Iris pigment epithelial cell (primary cell): Measurements from ENCODE around the gene OR6F1.
A peak's percentile ranks its signal among the peaks of the same experiment; 100 is the strongest.
"Not testable (repeated sequence)": the region's sequence is repeated elsewhere in the genome, so short reads cannot be mapped to it uniquely, and the experiment has no call there.

ENCODE experiments used
- DNase-seq: peaks from one replicate; pipeline ENCODE4 v3.0.0-alpha.2; 2011; ENCODE audit warnings: low read depth

OR6F1 gene

DNA sequence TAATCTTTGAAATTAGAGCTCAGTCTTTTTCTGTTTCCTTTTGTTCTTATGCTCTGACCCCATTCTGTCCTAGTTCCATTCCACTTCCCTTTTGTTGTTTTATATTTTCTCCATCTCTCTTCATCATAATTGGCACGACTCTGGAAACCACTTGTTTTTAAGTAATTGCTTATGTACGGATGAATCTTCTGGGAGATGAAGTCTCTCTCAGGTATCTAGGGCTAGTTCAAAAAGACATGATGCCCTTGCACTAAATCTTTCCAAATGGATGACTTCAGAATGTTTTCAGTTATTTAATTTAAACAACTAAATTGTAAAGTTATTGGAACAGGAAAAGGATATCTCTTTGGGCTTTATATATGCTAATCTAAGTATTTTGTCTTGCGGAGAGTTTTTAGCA is at the start of gene OR6F1:
OR6F1 (minus strand) TSS at position 101 of the 400 bp plus-strand sequence. CDS start 3,891 bp downstream, outside the sequence.
- DNase-seq: no peak

DNA sequence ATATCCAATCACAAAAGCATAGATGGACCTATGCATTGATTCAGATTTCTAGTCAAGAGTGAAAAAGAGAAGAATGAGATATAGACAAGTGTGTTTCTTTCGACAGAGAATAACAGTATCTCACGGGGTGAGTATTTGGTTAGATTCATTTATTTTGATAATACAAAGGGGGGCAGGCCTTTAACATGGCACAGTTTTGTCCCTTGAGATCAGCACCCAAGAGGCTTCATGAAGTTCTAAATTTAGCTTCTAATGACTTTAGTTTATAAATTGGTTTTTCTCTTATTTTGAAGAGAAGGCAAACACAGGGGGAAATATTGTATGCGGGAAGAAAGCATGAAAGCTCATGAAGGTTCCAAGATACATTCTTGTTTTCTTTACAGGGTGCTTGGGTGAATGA is 44.0 kb upstream of the OR6F1 start, which contains the start of gene OR1C1:
OR1C1 (minus strand) TSS at position 101 of the 400 bp plus-strand sequence. CDS start 2,150 bp downstream, outside the sequence.
- no peak for DNase-seq

DNA sequence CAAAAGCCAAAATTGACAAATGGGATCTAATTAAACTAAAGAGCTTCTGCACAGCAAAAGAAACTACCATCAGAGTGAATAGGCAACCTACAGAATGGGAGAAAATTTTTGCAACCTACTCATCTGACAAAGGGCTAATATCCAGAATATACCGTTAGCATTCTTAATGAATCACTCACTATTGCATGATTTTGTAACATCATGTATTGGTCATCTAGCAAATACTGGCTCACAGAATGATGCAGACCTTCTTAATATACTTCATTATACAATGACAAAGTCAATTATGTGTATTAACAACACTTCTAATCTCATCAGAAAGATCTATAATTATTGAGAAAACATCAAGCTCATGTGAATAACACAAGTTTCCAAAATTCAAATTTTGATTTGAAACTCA is 37.9 kb upstream of the OR6F1 start:
- not testable (repeated sequence) for DNase-seq

DNA sequence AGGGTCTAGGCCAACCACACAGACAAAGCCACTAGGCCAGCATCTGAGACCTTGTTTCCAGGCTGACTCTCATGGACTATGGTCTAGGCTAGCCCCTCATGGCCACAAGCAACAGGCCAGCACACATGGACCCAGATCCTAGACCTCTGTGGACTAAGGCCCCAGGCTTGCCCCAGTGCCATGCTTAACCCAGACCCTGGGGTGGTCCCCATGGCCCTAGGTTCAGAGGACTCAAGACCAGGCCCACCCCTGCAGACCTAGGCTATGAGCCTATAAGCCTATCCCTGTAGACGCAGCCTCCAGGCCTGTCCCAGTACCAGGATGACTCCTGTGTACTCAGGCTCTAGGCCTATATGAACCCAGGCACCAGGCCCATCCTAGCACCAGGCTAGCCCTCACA is 33.4 kb upstream of the OR6F1 start:
- no peak for DNase-seq

DNA sequence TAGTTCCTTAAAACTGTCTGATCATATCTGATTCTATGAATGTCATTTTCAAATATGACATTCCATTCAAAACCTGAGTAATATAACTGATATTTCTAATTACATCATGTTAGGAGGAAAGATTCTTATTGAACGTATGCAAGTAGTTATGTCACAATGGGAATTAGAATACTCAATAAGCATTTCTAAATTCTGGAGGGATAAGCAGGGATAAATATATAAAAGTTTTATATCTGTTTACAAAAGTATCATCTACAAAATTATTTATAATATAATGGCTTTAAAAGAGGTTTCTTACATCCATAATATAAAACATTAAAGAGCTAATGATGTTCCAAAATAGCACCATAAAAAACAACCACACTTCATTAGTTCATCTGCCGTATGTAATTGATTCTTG is 31.6 kb upstream of the OR6F1 start, which contains the start of gene OR14A2:
OR14A2 (minus strand) TSS at position 101 of the 400 bp plus-strand sequence.
- no peak for DNase-seq

DNA sequence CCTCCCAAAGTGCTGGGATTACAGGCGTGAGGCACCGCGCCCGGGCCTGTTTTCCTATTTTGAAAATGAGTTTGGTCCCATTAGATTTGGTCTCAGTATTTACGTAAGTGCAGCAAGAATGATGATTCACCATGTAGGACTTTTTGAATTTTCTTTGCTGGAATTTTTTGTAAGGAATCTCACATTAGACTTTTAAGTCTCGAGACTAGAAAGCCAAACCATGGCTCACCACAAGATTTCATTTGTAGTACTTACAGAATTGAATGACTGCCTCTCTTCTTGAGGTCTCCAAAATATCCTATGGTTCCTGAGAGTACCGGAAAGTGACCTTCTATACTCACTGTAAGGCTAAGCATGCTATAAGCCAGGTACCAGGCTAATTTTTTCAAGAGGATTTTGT is 31.2 kb upstream of the OR6F1 start:
- no peak for DNase-seq

DNA sequence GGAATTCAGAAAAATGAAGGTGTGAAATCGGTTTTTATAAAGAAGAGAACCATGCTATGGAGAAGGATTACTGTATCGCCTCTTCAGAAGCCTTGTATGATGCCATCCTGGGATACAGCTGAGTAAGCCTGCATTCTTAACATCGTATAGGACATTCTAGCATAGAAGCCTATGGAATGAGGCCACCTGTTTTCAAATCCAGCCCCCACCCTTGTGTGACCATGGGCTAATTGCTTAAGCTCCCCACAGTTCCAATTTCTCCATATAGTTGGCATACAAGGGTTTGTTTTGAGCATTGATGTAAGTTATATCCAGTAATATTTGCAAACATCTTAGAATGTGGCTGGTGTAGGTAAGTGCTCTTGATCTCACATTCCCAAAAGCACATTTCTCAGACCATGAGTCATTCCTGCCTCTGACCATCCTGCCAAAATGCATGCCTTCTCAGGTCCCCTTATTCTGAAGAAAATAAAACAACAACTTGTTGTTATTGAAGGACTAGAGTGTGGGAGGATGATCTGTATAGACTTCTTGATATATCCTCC is 30.0 kb upstream of the OR6F1 start:
- DNase-seq: no peak

DNA sequence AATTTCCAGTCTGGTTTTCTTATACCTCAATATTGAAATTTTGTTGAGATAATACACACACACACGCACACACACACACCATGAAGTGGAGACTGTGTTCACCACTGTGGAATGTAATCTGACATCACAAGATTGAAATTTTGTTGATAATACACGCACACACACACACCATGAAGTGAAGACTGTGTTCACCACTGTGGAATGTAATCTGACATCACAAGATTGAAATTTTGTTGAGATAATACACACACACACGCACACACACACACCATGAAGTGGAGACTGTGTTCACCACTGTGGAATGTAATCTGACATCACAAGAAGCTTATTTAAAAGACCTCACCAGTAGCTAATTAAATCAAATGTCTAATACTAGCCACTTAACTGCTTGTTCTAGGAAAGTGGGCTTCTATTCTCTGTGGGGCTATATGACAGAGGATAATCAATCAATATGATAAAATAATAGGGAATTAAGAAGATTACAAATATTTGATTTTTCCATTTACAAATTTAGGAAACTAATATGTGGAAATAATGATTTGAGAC is 25.8 kb upstream of the OR6F1 start:
- peak; percentile 21 for DNase-seq

DNA sequence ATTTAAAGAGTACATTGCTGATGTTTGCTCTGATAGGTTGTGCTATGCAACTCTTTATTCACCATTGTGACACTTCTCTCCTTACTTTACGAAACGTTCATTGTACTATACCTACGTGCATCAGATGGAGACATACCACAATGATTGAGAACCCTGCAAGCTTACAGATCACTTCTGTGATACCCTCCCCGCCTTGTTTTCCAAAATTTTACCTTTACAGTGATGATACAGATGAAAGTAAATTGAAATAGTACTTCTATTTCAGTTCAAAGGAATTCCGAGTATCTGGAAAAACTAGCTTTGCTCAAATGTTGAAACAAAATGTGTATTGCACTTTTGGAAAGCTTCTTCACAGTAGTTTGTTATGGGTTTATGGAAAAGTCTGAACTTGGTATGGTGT is 25.3 kb upstream of the OR6F1 start:
- DNase-seq: no peak

DNA sequence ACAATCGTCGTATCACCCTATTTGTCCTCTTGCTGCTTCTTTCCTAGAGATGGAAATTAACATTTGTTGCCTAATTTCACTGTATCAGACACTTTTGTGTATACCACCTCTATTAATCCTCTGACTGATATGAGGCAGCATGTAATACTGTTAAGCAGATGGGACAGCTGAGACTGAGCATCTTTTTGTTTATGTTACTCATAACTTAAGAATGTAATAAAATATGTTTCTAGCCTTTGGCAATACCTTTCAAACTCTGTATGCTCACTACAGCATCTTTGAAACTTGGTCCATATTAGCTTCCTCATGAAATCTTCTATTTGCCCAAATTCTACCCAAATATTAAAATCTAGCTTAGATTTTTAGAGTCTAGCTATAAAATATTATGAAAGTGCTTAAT is 24.3 kb upstream of the OR6F1 start:
- no peak for DNase-seq

DNA sequence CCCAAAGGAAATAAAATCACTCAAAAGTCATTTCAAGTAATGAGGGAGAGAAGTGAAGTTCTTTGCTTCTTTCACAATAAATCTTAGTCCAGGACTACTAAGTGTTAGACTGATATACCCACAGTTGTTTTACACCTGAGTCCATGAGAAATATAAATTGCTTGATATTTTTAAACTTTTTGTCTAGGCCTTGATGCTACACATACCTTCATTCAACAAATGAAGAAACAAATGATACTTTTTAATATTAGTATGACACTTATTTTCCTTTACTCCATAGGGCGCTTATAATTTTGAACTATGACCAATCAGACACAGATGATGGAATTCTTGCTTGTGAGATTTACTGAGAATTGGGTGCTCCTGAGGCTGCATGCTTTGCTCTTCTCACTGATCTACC is 21.9 kb upstream of the OR6F1 start, which contains the start of gene OR14K1:
OR14K1 (plus strand) TSS at position 301 of the 400 bp plus-strand sequence; CDS start at position 301, 0 bp downstream.
- no peak for DNase-seq

DNA sequence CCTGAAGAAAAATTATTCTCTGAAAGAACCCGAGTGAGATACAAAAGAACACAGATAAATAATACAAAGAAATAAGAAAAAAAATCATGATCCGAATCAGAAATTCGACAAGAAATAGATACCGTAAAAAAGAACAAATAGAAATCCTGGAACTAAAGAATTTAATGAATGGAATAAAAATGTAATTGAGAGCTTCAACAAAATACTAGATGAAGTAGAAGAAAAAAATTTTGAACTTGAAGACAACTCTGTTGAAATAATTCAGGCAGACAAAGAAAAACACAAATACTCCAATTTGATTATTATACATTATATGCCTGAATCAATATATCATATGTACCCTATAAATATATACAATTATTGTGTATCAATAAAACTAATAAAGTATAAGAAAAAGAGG is 4.8 kb upstream of the OR6F1 start:
- DNase-seq: no peak

DNA sequence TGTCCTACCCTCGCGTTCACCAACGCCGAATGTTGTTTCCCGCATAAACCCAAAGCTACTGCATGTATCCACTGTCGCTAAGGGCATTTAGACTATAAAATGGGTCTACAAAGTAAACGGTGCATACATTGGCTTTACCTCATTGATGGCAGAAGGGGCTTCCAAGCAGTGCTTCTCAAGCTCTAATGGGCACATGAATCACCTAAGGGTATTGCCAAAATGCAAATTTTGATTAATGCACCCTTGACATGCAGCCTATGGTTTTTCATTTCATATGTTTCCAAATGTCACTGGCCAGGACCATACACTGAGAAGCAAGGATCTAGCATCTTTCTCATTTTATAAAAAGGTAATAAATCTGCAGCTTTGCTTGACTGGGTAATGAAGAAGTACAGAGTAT is 2.7 kb downstream of the OR6F1 start:
- DNase-seq: no peak

DNA sequence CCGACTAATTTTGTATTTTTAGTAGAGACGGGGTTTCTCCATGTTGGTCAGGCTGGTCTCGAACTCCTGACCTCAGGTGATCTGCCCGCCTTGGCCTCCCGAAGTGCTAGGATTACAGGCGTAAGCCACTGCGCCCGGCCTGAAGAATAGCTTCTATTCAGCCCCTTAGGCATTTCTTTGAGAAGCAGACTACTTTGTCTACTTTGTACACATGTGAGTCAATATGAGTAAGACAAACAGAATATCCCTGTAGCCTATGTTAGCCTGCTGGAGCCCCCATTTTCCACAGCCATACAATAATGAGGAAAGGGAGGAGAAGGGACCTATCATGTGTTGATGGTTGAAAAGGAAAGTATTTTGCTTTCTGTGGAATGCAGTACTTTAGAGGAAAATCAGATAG is 5.8 kb downstream of the OR6F1 start:
- DNase-seq: not testable (repeated sequence)

DNA sequence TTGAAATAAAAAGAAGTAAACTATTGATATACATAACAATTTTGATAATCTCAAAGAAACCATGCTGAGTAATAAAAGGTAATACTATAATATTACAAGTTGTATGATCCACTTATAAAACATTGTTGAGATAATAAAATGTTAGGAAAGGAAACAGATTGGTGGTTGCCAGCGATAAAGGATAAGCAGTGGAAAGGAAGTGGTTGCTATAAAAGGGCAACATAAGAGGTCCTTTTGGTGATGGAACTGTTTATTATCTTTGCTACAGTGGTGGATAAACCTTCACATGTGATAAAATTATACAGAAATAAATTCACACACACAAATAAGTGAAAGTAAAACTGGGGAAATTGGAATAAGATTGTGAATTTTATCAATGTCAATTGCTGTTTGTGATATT is 15.1 kb downstream of the OR6F1 start:
- no peak for DNase-seq

DNA sequence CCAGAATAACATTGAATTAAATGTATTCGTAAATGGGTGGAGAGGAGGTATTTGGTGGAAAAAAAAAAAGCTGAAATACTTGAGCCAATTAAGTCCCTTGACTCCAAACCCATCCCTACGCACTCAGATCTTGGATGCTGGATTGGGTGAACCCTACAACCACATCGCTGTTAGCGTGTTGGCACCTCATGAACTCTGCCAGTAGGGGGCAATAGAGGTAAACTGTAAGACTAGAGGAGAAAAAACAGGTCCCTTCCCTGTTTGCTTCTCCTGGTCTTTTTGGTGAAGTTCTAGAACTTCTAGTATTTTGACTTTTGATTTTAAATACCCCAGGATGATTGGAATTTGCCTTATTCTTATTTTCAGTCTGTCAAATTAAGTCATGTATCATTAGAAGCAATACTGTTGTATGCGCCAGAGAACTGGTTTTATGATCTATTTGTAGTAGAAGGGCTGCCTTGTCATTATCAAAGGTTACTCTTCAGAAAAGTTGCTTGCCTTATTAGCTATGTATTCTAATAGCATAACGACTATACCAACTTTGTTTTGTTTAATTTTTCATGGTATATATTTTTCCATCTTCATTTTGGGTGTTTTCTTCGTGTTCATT is 35.1 kb downstream of the OR6F1 start:
- DNase-seq: peak; percentile 29

DNA sequence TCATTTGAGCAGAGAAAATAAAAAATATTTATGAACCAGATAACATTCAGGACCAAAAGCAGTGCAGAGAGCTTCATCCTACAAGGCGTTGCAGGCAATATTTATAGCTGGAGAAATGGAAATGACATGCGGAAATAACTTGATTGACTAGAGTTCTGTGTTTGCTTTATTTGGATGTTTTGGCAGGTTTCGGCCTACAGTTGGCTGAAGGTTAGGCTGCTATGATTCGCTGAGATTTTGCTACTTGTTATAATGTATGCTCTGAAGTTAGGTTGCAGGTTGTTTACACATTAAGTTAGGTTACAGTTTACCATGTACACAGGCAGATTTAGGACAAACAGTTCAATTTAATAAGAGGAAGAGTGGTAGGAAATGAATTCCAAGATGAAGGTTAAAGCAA is 36.3 kb downstream of the OR6F1 start:
- no peak for DNase-seq

DNA sequence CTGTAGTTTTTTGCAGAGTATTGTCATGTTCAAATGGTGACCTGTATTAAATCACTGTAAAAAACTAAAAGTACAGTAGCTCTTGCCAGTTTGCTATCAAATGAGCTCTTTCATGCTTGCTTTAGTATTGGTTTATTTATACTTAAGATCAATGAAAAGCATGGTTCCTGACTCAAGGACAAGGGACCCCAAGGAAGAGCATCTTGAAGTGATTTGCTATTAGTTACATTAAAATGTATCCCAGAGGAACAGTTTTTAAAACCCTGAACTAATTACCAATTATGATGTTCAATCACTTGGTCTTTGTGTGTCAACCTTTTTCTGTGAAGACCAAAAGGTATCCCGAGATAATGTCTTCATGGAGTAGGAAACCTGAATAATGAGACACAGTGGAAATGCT is 36.8 kb downstream of the OR6F1 start, which contains the start of gene OR13G1:
OR13G1 (minus strand) TSS at position 101 of the 400 bp plus-strand sequence. CDS start 6,698 bp downstream, outside the sequence.
- DNase-seq: no peak

DNA sequence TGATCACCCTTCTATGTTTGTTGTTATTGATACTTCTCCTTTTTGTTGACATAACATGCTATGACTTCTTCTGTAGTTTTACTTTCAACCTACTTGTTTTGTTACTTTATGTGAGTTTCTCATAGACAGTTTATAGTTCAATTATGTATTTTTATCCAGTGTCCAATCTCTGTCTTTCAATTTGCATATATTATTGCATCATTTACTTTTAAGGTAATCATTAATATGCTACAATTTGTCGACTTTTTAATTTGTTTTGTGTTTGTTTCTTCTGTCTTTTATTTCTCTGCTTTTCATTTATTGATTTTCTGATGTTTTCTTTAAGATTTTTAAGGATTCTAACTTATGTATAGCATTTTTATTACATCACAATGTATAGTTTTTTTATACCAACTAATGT is 47.2 kb downstream of the OR6F1 start:
- no peak for DNase-seq
